ENCODE results near the gene EGLN1. TPM values are rescaled to one million over a fixed set of nuclear protein-coding genes. Genes with fewer than 3 reads are reported as not detected.
A peak's percentile ranks its signal among the peaks of the same experiment; 100 is the strongest.
"Not testable (repeated sequence)": the region's sequence is repeated elsewhere in the genome, so short reads cannot be mapped to it uniquely, and the experiment has no call there.

Gene EGLN1
- total RNA-seq, result 10 to 100 TPM; 49.3 to 61.1 (median 55.0) TPM
- long read RNA-seq, donor 1, full-length matches to known transcripts, result 128 of 141 reads
- long read RNA-seq, donor 1, partial matches to known transcripts, result 3 of 141 reads
- long read RNA-seq, donor 1, other reads (novel, unspliced or antisense), result 10 of 141 reads
- long read RNA-seq, donor 2, full-length matches to known transcripts, result 1 of 3 reads
- long read RNA-seq, donor 2, partial matches to known transcripts, result 0 of 3 reads
- long read RNA-seq, donor 2, other reads (novel, unspliced or antisense), result 2 of 3 reads

DNA sequence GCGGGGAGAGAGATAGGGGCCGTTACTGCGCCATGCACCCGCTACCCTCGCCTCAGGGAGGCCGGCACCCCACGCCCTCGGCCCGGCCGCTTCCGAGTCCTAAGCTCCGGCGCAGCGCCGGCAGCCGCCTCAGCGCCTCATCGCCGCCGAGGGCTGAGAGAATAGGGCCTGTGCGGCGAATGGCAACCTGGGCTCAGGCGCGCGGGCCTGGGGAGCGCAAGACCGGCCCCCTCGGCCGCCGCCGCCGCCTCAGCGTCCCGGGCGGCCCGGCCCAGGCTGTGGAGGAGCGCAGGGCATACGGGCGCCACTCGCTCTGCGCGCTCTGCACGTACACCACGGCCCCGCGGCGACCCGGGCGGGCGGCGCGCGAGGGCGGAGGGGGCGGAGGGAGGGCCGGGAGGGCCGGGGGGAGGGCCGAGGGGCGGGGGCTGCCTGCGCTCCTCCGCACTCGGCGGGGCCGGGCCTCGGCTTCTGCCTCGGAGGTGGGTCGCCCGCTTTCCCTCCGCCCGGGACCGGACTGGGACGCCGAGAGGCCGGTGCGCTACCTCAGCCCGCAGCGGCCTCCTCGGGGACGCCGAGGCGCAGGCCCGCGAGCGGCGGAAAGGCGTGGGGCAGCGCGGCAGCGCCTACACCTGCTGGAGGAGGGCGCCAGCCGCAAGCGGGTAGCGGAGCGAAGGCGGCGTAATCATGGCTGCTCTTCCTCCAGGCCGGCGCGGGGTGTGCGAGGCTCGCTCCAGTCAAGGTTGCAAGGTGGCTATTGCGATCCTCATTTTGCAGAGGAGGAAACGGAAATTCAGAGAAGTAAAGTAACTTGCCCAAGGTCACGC is at the start of gene EGLN1:
Gene EGLN1 (minus strand): TSS at position 317 of the 827 bp plus-strand sequence. CDS start 399 bp downstream, outside the sequence.
- Histone ChIP-seq H3K4me3 (peak within 1 kb of the TSS; percentile 83), H3K36me3 (ENCODE audit: low read depth) (no peaks in the 10 kb centered on the region), H3K9me3 (no peaks in the 10 kb centered on the region), H3K4me1 (ENCODE audit: low read depth) (peaks cover 20% of the 10 kb centered on the region)
- intact Hi-C loops (cut with DNase I, micrococcal nuclease), result loop anchor here (5.0 to 10.0 kb wide), 3 partner anchors 65 to 105 kb away; partner anchors contain the start of gene TSNAX (in 2 of the 2)
- peak; percentile 88 to 94 (median 92) for DNase-seq
- TF ChIP-seq, protein P1, sequence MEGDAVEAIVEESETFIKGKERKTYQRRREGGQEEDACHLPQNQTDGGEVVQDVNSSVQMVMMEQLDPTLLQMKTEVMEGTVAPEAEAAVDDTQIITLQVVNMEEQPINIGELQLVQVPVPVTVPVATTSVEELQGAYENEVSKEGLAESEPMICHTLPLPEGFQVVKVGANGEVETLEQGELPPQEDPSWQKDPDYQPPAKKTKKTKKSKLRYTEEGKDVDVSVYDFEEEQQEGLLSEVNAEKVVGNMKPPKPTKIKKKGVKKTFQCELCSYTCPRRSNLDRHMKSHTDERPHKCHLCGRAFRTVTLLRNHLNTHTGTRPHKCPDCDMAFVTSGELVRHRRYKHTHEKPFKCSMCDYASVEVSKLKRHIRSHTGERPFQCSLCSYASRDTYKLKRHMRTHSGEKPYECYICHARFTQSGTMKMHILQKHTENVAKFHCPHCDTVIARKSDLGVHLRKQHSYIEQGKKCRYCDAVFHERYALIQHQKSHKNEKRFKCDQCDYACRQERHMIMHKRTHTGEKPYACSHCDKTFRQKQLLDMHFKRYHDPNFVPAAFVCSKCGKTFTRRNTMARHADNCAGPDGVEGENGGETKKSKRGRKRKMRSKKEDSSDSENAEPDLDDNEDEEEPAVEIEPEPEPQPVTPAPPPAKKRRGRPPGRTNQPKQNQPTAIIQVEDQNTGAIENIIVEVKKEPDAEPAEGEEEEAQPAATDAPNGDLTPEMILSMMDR (IDR thresholded peaks at IDR 0.05), result no peak
- peak; percentile 90 for ATAC-seq

DNA sequence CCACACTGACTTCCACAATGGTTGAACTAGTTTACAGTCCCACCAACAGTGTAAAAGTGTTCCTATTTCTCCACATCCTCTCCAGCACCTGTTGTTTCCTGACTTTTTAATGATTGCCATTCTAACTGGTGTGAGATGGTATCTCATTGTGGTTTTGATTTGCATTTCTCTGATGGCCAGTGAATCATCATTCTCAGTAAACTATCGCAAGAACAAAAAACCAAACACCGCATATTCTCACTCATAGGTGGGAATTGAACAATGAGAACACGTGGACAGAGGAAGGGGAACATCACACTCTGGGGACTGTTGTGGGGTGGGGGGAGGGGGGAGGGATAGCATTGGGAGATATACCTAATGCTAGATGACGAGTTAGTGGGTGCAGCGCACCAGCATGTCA is 49.4 kb upstream of the EGLN1 start:
- ATAC-seq; H3K4me3 ChIP-seq; H3K4me1 ChIP-seq (ENCODE audit: low read depth); H3K9me3 ChIP-seq; intact Hi-C loops (cut with DNase I, micrococcal nuclease); H3K36me3 ChIP-seq (ENCODE audit: low read depth); DNase-seq: not testable (repeated sequence)

DNA sequence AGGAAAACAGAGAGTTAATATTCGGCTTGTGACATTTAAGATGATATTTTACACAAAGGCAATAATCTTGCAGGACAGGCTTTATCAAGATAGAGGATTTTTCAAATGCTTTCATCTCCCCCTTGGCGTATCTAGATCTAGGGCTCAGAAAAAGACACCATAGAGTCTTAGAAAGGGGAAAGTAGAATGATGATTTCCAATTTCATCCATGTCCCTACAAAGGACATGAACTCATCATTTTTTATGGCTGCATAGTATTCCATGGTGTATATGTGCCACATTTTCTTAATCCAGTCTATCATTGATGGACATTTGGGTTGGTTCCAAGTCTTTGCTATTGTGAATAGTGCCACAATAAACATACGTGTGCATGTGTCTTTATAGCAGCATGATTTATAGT is 48.9 kb upstream of the EGLN1 start:
- intact Hi-C loops (cut with DNase I, micrococcal nuclease); H3K4me3 ChIP-seq; H3K9me3 ChIP-seq; H3K4me1 ChIP-seq (ENCODE audit: low read depth); H3K36me3 ChIP-seq (ENCODE audit: low read depth); DNase-seq; ATAC-seq: not testable (repeated sequence)

DNA sequence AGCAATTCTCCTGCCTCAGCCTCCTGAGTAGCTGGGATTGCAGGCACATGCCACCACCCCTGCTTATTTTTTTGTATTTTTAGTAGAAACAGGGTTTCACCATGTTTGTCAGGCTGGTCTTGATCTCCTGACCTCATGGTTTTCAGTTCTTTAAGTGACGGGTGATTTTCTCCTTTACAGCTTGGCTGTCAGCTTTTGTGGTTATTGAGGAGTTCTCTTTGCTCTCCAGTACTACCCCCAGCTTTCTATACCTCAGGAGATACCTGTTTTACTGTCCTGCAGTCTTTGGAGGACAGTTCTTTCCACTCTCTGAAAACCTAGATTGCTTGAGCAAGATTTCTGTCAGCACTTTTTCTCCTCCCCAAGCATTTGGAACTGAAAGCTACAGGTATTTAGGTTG is 45.9 kb upstream of the EGLN1 start:
- Histone ChIP-seq H3K36me3 (ENCODE audit: low read depth) (no peaks in the 10 kb centered on the region), H3K4me1 (ENCODE audit: low read depth) (no peaks in the 10 kb centered on the region), H3K9me3 (no peaks in the 10 kb centered on the region), H3K4me3 (no peak overlapping the region)
- ATAC-seq, result no peak
- intact Hi-C loops (cut with DNase I, micrococcal nuclease), result no loop called here
- no peak for DNase-seq
- TF ChIP-seq, protein P1 (IDR thresholded peaks at IDR 0.05), result no peak

- DNase-seq, result no peak
- TF ChIP-seq, protein P1 (IDR thresholded peaks at IDR 0.05), result no peak
- Histone ChIP-seq H3K36me3 (ENCODE audit: low read depth) (no peaks in the 10 kb centered on the region), H3K4me1 (ENCODE audit: low read depth) (no peaks in the 10 kb centered on the region), H3K4me3 (no peak overlapping the region), H3K9me3 (no peaks in the 10 kb centered on the region)
- ATAC-seq, result no peak
- intact Hi-C loops (cut with DNase I, micrococcal nuclease), result no loop called here
Measured at GRCh38 chr1:231465051-231465450, 43.0 kb upstream of the EGLN1 start.

DNA sequence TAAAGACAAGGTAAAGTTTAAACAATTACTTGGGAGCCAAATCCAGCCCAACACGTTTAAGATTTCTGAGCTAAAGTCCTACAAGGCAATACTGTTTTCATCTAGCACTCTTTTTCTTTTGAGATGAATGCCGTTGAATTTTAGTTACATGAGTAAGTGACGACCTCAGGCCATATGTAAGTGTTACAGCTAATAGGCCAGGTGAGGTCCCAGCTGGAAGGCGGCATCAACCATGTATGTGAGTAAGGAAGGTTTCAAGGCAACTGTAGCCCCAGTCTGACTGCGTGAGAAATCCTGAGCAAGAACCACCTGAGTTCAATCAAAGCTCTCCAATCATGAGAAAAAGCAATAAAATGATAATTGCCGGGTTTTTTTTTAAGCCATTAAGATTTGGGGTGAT is 41.5 kb upstream of the EGLN1 start:
- ATAC-seq (no peak), DNase-seq (no peak)
- TF ChIP-seq, protein P1 (IDR thresholded peaks at IDR 0.05), result no peak
- H3K4me1 ChIP-seq (ENCODE audit: low read depth), result no peaks in the 10 kb centered on the region
- H3K9me3 ChIP-seq, result no peaks in the 10 kb centered on the region
- no peak overlapping the region for H3K4me3 ChIP-seq
- H3K36me3 ChIP-seq (ENCODE audit: low read depth), result no peaks in the 10 kb centered on the region
- intact Hi-C loops (cut with DNase I, micrococcal nuclease), result no loop called here
